OCI-LY3 (cell line): Measurements from ENCODE around the gene PIEZO1.

Source experiments
- EZH2phosphoT487 ChIP-seq: fragments of 200-600 bp; shearing (Covaris generic); IDR thresholded peaks from 2 replicates; pipeline ENCODE4 v1.6.1; 2018; ENCODE audit warnings: antibody characterized with exemption, mixed run types, low read depth
- TF ChIP-seq, protein P1 (sequence below): fragments of 200-600, 300-600 bp; sonication (generic); IDR thresholded peaks from 2 replicates; pipeline ENCODE4 v1.5.1; 2014; ENCODE audit warnings: antibody characterized with exemption, low read length, low read depth

DNA sequence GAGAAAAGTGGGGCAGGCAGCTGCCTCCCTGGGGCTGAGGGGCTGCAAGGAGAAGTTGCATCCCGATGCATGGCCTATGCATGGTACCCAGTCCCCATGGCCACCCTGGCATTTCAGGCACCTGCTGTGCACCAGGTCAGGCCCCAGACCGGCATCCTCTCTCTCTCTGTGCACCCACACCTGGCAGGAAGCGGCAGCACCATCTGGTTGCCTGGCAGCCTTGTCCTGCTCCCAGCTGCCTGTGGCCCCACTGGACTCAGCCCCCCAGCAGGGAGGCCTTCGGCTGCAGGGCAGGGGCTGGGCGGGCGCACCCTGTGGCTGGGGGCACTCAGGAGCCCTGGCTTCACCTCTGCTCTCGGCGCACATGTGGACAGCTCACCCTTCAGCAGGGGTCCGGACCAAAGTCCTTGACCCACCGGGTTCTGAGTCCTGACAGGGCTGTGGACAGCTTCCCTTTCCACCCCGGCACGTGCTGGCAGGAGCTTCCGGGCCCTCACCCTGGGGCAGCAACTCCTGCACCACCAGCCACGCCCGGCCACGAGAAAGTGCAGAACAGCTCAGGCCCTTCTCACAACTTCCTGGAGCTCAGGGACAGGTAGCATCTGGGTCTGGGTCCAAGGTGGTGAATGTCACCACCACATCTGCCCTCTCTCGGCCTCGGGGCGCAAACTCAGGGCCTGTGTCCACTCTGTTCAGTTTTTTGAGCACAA lies 42.0 kb downstream of the PIEZO1 start:
- TF ChIP-seq, protein P1, sequence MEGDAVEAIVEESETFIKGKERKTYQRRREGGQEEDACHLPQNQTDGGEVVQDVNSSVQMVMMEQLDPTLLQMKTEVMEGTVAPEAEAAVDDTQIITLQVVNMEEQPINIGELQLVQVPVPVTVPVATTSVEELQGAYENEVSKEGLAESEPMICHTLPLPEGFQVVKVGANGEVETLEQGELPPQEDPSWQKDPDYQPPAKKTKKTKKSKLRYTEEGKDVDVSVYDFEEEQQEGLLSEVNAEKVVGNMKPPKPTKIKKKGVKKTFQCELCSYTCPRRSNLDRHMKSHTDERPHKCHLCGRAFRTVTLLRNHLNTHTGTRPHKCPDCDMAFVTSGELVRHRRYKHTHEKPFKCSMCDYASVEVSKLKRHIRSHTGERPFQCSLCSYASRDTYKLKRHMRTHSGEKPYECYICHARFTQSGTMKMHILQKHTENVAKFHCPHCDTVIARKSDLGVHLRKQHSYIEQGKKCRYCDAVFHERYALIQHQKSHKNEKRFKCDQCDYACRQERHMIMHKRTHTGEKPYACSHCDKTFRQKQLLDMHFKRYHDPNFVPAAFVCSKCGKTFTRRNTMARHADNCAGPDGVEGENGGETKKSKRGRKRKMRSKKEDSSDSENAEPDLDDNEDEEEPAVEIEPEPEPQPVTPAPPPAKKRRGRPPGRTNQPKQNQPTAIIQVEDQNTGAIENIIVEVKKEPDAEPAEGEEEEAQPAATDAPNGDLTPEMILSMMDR, result no peak
- TF ChIP-seq EZH2phosphoT487, result no peak
